SK-N-SH (cell line): ENCODE measurements around the gene BTN3A1.

Source experiments
- CTCF ChIP-seq: fragments of 200-600 bp; sonication (generic); IDR thresholded peaks from 2 replicates; pipeline ENCODE4 v1.6.1; 2017; ENCODE audit warnings: antibody characterized with exemption, mild to moderate bottlenecking, moderate library complexity
- EP300 ChIP-seq, 2 experiments: IDR thresholded peaks; 2 replicates each; pipeline versions ENCODE4 v1.4.0 to v1.6.1; 2012; ENCODE audit warnings: borderline replicate concordance in 1 of 2, low read depth in 1 of 2, low read length in 1 of 2
- EZH2phosphoT487 ChIP-seq: fragments of 200-600 bp; sonication (generic); IDR thresholded peaks from 2 replicates; pipeline ENCODE4 v1.6.1; 2017; ENCODE audit warnings: low read depth, mixed run types, mild to moderate bottlenecking, antibody characterized with exemption, moderate library complexity, borderline replicate concordance
- GABPA ChIP-seq: IDR thresholded peaks from 2 replicates; pipeline ENCODE4 v1.4.0; 2012; ENCODE audit warnings: low read depth, mild to moderate bottlenecking
- NRF1 ChIP-seq: IDR thresholded peaks from 2 replicates; pipeline ENCODE4 v1.6.1; 2012; ENCODE audit warnings: low read depth, mild to moderate bottlenecking, low read length
- YY1 ChIP-seq: IDR thresholded peaks from 2 replicates; pipeline ENCODE4 v1.4.0; 2012; ENCODE audit warnings: low read depth, mild to moderate bottlenecking

- TF ChIP-seq CTCF, result no peak
- TF ChIP-seq YY1, result no peak
- TF ChIP-seq EZH2phosphoT487, result no peak
- no peak for TF ChIP-seq EP300 (IDR thresholded peaks at IDR 0.05; ENCODE audit: borderline replicate concordance in 1 of 2, low read depth in 1 of 2, low read length in 1 of 2)
- no peak for TF ChIP-seq GABPA
- TF ChIP-seq NRF1, result no peak
Observed at GRCh38 chr6:26404546-26404945, 2.5 kb downstream of the BTN3A1 start.
